HL-60 (cell line): ENCODE data around the gene SHFL.

Experiments used
- TF ChIP-seq, protein P1 (sequence below): IDR thresholded peaks from one replicate; pipeline ENCODE4 v1.5.1; 2011; ENCODE audit warnings: low read length, control low read depth, inconsistent platforms; ENCODE audit not compliant: insufficient read depth
- TF ChIP-seq, protein P2 (sequence below): IDR thresholded peaks from 2 replicates; pipeline ENCODE4 v1.6.1; 2012; ENCODE audit warnings: low read depth; ENCODE audit not compliant: insufficient replicate concordance

DNA sequence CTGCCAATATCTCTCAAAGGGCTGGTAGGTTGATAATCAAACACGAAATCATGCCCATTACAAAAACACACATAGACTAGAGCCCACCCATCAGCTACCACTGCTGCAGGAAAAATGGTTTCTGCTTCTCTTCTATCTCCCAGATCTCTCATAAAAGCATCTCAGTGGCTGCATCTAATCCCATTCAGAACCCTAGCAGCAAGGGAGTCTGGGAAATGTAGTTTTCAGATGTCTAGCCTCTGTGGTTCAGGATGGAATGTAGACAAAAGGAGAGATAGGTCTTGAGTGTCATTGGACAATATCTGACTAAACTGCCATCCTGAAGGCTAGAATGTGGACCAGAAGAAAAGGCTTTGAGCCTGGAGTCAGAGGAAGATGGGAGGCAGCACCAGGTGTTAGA is 40.7 kb upstream of the SHFL start:
- TF ChIP-seq, protein P1, sequence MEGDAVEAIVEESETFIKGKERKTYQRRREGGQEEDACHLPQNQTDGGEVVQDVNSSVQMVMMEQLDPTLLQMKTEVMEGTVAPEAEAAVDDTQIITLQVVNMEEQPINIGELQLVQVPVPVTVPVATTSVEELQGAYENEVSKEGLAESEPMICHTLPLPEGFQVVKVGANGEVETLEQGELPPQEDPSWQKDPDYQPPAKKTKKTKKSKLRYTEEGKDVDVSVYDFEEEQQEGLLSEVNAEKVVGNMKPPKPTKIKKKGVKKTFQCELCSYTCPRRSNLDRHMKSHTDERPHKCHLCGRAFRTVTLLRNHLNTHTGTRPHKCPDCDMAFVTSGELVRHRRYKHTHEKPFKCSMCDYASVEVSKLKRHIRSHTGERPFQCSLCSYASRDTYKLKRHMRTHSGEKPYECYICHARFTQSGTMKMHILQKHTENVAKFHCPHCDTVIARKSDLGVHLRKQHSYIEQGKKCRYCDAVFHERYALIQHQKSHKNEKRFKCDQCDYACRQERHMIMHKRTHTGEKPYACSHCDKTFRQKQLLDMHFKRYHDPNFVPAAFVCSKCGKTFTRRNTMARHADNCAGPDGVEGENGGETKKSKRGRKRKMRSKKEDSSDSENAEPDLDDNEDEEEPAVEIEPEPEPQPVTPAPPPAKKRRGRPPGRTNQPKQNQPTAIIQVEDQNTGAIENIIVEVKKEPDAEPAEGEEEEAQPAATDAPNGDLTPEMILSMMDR: no peak
- TF ChIP-seq, protein P2, sequence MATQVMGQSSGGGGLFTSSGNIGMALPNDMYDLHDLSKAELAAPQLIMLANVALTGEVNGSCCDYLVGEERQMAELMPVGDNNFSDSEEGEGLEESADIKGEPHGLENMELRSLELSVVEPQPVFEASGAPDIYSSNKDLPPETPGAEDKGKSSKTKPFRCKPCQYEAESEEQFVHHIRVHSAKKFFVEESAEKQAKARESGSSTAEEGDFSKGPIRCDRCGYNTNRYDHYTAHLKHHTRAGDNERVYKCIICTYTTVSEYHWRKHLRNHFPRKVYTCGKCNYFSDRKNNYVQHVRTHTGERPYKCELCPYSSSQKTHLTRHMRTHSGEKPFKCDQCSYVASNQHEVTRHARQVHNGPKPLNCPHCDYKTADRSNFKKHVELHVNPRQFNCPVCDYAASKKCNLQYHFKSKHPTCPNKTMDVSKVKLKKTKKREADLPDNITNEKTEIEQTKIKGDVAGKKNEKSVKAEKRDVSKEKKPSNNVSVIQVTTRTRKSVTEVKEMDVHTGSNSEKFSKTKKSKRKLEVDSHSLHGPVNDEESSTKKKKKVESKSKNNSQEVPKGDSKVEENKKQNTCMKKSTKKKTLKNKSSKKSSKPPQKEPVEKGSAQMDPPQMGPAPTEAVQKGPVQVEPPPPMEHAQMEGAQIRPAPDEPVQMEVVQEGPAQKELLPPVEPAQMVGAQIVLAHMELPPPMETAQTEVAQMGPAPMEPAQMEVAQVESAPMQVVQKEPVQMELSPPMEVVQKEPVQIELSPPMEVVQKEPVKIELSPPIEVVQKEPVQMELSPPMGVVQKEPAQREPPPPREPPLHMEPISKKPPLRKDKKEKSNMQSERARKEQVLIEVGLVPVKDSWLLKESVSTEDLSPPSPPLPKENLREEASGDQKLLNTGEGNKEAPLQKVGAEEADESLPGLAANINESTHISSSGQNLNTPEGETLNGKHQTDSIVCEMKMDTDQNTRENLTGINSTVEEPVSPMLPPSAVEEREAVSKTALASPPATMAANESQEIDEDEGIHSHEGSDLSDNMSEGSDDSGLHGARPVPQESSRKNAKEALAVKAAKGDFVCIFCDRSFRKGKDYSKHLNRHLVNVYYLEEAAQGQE: no peak
